Right kidney (tissue), 1 donor: Measurements from ENCODE around the gene PLCB1.
"Not testable (repeated sequence)": the region's sequence is repeated elsewhere in the genome, so short reads cannot be mapped to it uniquely, and the experiment has no call there.

ENCODE experiments used
- DNase-seq: peaks from one replicate; pipeline ENCODE4 v3.0.0-alpha.2; 2016

The PLCB1 gene

DNA sequence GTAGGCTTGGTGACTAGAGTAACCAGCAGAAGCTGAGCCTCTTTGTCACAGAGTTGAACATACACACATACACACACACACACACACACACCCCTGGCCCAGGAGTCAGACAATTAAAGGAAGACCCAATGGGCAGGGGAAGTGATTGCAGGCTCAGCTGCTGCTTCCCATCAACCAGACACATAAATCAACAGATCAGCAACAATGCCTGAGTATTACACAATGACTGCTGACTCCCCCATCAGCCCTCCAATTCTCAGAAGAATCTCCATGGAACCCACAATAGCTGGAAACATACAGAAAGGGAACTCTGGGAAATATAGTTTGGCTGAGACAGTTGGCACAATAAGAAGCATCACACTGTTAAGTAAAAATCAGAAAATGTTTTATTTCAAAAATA is 666.4 kb downstream of the PLCB1 start:
- no peak for DNase-seq

DNA sequence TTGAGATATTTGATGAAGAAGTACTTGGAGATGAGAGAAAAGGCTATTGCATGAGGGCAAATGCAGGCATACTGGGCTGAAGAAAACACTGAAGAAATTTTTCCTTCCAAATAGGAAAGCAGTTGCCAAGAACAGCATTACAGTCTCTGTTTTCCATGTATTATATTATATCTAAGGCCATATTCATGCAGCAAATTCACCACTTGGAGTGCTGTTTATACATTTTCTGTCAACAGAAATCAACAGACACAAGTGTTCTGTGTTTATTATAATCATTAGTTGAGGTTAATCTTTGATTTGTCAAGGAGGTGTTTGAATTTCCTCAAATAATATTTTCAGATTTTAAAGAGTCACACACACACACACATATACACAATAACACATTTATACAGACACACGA is 668.0 kb downstream of the PLCB1 start:
- DNase-seq: no peak

DNA sequence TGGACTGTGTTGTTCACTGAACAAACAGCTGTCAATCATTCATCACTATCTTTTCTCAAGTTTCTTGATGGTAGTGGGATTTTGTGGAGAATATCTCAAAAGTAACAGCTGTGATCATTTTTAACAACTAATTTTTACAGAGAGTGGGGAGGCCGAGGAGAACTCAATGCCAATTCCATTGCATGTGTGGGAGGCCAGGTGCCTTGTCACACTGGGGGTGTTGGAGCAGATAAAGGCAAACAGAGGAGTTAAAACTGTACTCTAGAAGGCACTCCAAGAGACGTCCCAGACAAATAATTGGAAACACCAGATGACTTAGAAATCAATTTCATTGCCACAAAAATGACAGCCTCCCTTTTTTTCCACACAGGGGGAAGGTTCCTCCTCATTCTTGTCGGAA is 669.6 kb downstream of the PLCB1 start:
- no peak for DNase-seq

DNA sequence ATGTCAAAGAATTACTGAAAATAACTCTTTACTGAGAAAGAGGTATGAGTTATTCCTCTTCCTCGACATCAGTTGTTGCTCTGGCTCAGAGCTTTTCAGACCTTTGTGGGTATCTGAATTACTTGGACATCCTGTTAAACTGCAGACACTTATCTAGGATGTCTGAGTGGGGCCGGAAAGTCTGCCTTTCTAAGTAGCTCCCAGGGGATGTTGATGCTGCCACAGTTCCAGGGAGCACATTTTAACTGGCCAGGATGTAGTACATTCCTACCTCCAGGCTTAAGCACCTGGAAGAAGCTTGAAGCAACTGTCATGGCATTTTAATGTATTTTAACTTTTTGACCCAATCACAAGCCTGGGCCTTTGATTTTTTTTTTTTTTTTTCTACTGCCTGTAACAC is 671.0 kb downstream of the PLCB1 start:
- DNase-seq: no peak

DNA sequence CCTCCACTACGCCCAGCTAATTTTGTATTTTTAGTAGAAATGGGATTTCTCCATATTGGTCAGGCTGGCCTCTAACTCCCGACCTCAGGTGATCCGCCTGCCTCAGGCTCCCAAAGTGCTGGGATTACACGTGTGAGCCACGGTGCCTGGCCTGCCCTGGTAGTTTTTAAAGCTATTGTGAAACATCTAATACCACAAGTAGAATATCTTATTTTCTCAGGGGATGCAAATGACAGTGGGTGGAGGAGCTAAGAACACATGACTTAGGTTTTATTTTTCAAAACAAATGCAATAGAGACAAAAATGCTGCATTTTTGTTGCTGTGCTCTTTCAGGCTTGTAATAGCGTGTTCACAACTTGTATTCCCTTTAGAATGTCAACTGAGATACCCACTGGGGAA is 671.9 kb downstream of the PLCB1 start:
- DNase-seq: no peak

DNA sequence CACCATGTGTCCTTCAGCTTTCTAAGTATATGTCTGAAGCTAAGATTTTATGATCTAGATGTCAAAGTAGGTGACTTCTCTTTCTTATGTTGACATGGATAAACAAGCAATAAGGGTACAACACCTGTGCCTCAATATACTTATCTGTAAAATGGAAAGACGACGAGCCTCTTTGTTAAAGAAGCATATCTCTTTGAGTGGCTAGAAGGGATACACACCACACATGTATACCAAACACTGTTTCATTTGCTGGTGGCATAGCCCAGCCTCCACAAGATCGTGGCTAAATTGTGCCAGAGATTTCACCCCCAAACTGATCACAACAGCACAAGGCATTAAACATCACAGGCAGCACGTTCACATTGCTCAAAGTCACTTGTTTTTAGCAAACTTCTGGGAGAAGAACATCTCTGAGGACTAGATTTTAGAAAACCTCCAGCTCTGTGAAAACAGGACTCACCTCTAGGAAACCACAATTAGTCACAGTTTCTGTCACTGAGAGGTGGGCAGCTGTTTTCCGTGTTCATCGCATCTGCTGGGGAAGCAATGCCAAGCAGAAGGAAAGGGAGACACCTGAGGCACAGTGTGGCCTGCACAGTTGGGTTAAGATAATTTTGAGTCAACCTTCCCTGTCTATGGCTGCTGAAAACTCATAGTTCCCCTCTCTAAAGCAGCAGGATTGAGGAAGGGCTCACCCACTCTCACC is 673.8 kb downstream of the PLCB1 start:
- DNase-seq: no peak

DNA sequence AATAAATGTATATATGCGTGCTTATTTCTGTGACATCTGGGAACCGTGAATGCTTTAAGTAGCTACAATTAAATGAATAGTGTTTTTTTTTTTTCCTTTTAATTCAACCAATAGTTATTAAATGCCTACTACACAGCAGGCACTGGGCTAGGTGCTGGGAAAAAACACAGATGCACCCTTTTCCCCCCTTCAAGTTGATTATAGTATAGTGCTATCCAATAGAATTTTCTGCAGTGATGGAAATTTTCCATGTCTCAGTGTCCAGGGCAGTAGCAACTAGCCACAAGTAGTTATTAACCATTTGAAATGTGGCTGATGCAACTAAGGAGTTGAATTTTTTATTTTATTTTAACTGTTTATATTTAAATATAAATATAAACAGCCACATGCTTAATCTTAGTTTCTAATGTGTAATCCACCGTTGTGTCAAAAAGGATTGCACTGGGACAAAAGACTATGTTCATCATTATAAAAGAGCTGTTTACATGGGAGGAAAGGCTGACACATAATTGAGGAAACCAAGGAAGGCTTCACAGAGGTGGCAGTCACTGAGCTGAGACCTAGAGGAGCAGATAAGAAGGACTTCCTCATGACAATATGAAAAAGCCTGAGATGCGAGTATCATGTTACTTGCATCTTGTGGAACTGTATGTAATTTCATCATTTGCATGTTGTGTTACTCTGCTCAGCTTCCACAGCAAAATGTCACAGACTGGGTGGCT is 675.6 kb downstream of the PLCB1 start:
- DNase-seq: no peak

DNA sequence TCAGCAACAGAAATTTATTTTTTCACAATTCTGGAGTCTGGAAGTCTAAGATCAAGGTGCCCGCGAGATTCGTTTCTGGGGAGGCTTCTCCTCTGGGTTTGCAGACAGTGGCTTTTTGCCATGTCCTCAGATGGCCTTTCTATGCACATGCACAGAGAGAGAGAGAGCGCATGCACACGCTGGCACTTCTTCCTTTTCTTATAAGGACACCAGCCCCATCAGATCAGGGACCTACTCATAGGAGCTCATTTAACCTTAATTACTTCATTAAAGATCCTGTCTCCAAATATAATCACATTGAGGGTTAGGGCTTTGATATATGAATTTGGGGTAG is 676.1 kb downstream of the PLCB1 start:
- no peak for DNase-seq

DNA sequence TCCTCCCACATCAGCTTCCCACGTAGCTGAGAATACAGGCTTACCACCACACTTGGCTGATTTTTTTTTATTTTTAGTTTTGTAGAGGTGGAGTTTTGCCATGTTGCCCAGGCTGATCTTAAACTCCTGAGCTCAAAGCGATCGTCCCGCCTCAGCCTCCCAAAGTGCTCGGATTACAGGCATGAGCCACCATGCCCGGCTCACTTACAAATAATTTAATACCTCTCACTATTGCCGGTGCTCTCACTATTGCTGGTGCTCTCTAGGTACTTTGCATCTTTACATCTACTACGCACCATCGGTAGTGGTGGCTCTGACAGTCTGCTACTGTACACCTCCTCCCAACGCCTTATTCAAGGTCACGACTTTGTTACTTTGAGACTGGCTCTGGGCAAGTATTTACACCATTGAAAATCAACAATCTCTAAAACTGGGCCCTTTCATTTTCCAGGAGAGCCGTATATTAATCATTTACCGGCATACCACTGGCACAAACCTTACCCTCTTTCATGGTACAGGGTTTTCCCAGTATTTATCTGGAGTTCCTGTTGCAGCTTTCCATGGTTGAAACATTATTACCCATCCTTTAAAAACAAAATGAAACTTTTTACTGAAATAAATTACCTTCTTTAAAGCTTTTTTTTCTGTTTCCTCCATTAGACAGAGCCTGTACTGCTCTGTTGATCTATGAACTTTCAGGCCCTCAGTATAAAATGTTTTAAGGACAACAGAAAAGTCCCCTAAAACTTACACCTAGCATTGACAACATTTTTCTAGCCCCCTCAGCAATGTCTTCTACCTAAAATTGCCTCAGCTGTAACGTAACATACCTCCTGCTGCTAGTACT is 677.3 kb downstream of the PLCB1 start:
- DNase-seq: peak; percentile 57

DNA sequence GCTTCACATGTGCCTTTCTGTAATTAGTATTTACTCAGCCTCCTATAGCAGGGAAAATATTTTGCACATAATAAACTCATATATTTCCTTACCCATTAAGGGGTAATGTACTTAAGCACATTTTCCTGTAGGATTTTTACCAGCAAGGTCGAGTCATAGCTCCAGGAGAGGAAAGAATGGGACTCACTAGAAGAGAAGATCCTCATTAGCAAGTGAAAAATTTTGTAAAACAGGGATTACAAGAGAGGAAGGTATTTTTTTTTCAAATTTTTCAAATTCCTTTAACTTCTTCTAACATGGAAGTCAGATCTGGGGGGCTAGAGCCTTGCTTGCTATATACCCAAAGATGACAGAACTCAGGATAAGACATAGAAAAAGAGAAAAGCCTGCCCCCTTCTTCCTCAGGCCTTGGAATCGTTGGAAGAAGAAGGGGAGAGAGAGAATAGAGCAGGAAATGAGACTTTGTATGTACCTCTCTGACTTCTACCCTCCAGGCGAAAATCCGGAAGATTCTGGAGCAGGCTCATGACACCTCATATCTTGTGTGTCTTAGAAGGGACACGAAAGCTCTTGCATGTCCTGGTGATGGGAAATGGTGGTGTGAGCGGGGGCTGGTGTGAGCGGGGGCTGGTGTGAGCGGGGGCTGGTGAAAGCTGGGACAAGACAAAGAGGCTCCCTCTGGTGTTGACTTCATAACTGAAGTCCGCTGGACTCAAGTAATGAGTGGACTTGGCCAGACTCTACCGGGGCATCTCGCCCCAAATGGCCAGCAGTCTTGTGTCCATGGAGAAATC is 679.9 kb downstream of the PLCB1 start:
- no peak for DNase-seq

DNA sequence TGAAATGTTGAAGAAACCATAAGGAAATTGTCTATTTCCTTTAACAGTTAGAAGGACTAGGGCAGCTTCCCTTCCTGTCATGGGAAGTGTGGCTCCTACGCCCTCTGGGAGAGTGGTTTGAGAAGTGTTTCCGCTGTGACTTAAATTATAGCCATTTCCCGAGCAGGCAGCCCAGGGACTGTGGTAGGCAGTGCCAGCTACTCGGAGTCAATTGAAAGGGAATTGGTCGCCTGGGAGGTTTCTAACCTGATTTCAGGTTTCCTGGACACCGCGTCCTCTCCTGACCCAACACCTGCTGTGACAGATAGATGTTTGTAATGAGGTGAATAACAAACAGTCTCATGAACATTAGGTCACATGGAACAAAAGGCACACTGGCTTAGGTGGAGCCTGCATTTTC is 680.8 kb downstream of the PLCB1 start:
- no peak for DNase-seq

DNA sequence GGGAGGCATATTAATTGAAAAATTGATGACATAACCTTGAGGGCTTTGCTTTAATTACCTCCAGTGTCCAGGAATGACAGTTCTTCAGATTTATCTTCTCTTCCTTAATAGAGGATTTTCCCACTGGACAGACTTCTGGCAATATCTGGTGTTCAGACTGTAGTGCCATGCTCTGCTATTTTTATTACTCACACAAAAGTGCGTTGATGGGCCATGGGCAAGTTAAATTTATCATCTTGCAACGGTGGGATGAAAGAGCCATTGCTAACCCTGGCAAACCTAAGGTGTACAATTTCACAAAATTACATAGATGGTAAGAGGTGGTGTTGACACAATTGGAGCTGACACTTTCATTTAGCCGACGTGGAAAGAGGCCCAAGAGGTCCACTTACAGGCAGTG is 683.1 kb downstream of the PLCB1 start:
- no peak for DNase-seq

DNA sequence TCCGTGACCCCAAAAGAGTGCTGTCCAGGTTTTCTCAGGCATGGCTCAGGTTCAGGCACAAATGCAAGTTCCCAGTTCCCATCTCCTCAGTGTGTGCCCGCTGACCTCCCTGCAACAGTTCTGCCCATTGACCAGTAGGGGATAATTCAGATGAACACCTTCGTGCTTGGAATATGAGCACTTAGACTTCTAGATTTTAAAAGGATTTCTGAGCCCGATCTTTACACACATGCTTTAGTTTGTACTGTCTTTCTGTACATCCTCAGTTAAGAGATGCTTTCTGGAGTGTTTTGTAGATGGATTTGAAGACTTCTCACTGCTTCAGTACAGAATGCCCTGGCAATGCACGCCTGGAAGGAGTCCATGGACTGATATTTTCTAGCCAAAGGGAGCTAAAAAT is 697.2 kb downstream of the PLCB1 start:
- no peak for DNase-seq

DNA sequence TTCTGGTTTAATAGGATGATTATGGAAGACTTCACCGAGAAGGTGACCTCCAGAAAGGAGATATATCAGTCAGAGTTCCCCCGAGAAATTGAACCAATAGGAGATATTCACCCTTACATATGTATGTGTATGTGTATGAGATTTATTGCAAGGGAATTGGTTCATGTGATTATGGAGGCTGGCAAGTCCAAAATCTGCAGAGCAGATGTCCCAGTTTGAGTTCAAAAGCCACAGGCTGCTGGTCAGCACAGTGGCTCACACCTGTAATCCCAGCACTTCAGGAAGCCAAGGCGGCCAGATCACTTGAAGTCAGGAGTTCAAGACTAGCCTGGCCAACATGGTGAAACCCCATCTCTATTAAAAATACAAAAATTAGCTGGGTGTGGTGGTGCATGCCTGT is 702.2 kb downstream of the PLCB1 start:
- DNase-seq: not testable (repeated sequence)

DNA sequence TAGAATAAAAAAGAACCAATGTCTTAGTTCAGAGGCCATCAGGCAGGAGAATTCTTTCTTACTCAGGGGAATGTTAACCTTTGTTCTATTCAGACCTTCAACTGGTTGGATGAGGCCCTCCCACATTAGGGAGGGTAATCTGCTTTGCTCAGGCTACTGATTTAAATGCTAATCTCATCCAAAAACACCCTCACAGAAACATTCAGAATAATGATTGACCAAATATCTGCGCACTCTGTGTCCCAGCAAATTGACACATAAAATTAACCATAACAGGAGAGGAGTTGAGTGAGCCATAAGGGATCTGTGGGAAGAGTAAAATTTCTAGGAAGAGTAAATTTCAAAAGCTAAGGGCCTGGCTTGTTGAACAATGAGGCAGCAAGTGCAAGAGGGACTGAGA is 702.8 kb downstream of the PLCB1 start:
- no peak for DNase-seq

DNA sequence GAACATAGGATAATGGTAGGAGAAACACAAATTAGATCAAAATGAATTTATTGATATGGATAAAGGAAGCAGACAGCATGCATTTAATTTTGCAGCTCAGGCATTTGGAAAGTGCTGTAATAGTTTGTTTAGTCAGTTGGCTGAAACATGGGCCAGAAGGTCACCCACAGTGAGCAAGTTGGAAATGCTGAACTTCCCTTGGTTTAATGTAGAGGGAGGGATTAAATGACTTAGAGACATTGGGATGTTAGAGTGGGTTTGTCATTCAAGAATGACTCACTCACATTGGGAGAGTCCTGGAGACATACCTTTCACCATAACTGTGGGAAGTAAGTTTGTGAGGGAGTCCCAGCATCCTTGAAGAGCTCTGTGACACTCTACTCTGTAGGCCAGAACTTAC is 705.3 kb downstream of the PLCB1 start:
- no peak for DNase-seq

DNA sequence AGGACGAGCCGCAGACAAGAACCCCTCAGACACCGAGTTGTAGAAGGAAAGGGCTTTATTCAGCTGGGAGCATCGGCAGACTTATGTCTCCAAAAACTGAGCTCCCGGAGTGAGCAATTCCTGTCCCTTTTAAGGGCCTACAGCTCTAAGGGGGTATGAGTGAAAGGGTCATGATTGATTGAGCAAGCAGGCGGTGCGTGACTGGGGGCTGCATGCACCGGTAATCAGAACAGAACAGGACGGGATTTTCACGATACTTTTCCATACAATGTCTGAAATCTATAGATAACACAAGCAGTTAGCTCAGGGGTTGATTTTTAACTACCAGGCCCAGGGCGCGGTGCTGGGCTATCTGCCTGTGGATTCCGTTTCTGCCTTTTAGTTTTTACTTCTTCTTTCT is 710.5 kb downstream of the PLCB1 start:
- no peak for DNase-seq

DNA sequence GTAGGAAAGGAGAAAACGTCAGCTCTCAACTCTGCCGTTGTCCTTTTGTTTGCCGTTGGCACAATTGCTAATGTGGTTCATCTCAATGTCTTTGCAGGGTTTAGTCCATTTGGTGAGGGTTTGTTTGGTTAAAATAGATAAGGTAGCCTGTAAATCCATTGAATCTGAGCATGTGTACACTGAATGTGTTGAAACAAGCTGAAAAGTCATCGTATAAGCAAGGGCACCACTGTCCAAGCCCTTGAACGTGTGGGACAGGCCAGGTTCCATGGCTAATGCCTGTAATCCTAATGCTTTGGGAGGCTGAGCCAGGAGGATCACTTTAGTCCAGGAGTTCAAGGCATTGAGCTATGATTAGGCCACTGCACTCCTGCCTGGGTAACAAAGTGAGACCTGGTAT is 712.1 kb downstream of the PLCB1 start:
- DNase-seq: no peak

DNA sequence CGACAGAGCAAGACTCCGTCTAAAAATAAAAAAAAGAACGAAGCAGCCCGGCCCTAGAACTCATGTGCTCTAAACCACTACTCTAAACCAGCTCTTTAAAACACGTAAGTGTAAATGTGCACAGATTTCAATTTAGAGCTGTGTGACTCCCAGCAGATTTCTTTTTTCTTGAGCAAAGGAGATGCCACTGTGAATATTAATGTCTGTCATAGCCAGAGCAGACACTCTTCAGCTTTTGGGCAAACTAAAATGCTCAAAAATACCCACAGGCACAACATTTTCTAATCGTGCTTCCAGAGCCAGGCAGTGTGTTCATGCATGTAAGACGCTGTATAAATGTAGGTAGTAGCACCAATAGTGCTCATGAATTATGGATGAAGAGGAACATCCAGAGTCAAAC is 717.9 kb downstream of the PLCB1 start:
- DNase-seq: no peak

DNA sequence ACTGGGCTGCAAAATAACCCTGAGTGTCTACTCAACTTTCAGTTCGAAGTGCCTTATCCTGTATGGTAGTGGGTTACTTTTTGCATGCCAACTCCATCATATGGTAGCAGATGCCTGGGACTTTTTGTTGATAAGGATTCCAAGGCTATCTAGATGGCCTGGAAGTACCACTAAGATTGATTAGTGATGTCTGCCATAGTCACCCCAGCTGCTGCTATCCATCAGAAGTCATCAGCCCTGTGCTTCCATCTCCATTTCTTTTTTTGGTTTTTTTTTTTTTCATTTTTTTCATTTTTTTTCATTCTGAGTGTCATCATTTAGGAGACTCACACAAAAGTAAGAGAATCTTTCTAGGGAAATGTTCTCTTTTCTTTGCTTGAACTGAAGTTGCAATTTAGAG is 719.4 kb downstream of the PLCB1 start:
- DNase-seq: no peak

DNA sequence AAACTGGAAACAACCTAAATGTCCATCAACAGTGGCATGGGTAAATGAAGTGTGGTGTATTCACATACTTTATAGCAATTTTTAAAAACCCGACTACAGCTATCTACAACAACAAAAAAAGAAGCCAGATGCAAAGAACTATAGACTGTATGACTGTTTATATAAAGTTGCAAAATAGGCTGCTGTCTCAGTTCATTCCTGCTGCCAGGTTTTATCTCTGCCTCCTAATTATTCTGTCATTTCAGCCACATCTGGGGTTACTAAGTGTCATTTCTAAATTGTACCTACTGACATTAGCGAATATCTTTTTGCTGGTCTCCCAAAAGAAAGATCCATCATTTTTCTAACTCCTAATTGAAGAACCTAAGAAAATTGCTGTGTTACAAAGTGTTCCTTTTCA is 719.9 kb downstream of the PLCB1 start:
- DNase-seq: not testable (repeated sequence)

DNA sequence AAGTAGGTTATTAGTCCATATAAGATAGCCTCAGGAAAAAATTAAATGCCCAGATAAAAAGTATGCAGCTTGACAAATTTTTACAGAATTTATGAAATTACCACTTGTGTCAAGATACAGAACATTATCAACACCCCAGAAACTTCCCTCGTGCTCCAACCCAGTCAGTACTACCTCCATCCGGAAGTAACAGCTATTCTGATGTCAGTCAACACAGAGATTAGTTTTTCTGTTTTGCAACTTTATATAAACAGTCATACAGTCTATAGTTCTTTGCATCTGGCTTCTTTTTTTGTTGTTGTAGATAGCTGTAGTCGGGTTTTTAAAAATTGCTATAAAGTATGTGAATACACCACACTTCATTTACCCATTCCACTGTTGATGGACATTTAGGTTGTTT is 721.1 kb downstream of the PLCB1 start:
- DNase-seq: not testable (repeated sequence)
